ENCODE measurements around the gene MTHFD2L. TPM values are rescaled to one million over a fixed set of nuclear protein-coding genes. Genes with fewer than 3 reads are reported as not detected.

MTHFD2L gene
- total RNA-seq, 1 experiment from 2014 or later, result 9.4 TPM

DNA sequence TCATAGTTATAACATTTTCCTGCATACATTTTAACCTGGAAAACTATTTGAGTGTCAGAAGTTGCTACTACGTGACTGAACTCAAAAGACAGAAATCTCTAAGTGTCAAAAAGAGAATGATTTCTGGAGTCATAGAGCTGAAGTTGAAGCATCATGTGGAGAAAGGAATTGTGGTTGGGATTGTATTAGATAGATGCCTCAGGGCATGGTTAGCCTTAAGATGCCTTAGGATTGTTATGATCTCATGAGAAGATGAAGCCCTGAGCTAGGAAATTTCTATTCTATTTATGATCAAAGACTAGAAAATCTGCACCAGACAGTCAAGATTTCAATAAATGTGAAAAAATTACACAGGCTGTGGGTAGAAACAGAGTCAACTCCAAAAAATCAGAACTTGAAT is 170.6 kb downstream of the MTHFD2L start:
- no peaks in the 10 kb centered on the region for H3K36me3 Mint-ChIP-seq
- H3K4me3 Mint-ChIP-seq, result no peak overlapping the region
- no peak for ATAC-seq
- CTCF ChIA-PET, result no interaction called here
- no peaks in the 10 kb centered on the region for H3K27me3 Mint-ChIP-seq (ENCODE audit: low read depth)
- no peak for TF ChIP-seq ZNF423 (CRISPR knock-in tag; IDR thresholded peaks at IDR 0.05)
- TF ChIP-seq, protein P1, sequence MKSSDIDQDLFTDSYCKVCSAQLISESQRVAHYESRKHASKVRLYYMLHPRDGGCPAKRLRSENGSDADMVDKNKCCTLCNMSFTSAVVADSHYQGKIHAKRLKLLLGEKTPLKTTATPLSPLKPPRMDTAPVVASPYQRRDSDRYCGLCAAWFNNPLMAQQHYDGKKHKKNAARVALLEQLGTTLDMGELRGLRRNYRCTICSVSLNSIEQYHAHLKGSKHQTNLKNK (CRISPR knock-in tag; IDR thresholded peaks at IDR 0.05), result no peak
- TF ChIP-seq, protein P2, sequence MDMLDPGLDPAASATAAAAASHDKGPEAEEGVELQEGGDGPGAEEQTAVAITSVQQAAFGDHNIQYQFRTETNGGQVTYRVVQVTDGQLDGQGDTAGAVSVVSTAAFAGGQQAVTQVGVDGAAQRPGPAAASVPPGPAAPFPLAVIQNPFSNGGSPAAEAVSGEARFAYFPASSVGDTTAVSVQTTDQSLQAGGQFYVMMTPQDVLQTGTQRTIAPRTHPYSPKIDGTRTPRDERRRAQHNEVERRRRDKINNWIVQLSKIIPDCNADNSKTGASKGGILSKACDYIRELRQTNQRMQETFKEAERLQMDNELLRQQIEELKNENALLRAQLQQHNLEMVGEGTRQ (CRISPR knock-in tag; IDR thresholded peaks at IDR 0.05), result no peak
- POLR2A ChIA-PET, result no interaction called here
- H3K27ac Mint-ChIP-seq, result no peak overlapping the region
- H3K9me3 Mint-ChIP-seq, result no peaks in the 10 kb centered on the region
- peaks cover 9% of the 10 kb centered on the region for H3K4me1 Mint-ChIP-seq
- DNase-seq (ENCODE audit: low spot score), result no peak

DNA sequence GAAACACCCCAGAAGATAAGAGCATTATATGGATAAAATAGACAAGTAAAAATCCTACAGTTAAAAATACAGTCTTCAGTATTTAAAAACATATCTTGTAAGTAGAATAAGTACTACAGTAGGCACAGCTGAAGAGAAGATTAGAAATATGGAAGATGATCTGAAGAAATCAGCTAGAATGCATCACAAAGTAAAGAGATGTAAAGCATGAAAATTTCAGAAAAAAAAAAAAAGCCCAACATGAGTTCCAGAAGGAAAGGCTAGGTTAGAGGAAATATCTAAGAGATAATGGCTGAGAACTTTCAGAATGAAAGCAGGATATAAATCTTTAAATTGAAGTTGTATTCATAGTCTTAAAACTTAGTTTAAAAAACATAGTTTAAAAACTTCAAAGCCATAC is 171.4 kb downstream of the MTHFD2L start:
- DNase-seq (ENCODE audit: low spot score) (no peak), ATAC-seq (no peak)
- CTCF ChIA-PET, result no interaction called here
- POLR2A ChIA-PET, result no interaction called here
- Mint-ChIP-seq H3K36me3 (no peaks in the 10 kb centered on the region), H3K4me3 (no peak overlapping the region), H3K9me3 (peaks cover 4% of the 10 kb centered on the region), H3K27me3 (ENCODE audit: low read depth) (no peaks in the 10 kb centered on the region), H3K27ac (no peak overlapping the region), H3K4me1 (peaks cover 8% of the 10 kb centered on the region)
- TF ChIP-seq PRRX2 (CRISPR knock-in tag; IDR thresholded peaks at IDR 0.05) (no peak), RELA (CRISPR knock-in tag; IDR thresholded peaks at IDR 0.05; ENCODE audit: borderline replicate concordance) (no peak), JAZF1 (CRISPR knock-in tag; IDR thresholded peaks at IDR 0.05) (no peak), EMX1 (CRISPR knock-in tag; IDR thresholded peaks at IDR 0.05) (no peak), ZNF423 (CRISPR knock-in tag; IDR thresholded peaks at IDR 0.05) (no peak)
- TF ChIP-seq, protein P3, sequence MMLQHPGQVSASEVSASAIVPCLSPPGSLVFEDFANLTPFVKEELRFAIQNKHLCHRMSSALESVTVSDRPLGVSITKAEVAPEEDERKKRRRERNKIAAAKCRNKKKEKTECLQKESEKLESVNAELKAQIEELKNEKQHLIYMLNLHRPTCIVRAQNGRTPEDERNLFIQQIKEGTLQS (CRISPR knock-in tag; conservative IDR thresholded peaks at IDR 0.05), result no peak
- TF ChIP-seq, protein P4, sequence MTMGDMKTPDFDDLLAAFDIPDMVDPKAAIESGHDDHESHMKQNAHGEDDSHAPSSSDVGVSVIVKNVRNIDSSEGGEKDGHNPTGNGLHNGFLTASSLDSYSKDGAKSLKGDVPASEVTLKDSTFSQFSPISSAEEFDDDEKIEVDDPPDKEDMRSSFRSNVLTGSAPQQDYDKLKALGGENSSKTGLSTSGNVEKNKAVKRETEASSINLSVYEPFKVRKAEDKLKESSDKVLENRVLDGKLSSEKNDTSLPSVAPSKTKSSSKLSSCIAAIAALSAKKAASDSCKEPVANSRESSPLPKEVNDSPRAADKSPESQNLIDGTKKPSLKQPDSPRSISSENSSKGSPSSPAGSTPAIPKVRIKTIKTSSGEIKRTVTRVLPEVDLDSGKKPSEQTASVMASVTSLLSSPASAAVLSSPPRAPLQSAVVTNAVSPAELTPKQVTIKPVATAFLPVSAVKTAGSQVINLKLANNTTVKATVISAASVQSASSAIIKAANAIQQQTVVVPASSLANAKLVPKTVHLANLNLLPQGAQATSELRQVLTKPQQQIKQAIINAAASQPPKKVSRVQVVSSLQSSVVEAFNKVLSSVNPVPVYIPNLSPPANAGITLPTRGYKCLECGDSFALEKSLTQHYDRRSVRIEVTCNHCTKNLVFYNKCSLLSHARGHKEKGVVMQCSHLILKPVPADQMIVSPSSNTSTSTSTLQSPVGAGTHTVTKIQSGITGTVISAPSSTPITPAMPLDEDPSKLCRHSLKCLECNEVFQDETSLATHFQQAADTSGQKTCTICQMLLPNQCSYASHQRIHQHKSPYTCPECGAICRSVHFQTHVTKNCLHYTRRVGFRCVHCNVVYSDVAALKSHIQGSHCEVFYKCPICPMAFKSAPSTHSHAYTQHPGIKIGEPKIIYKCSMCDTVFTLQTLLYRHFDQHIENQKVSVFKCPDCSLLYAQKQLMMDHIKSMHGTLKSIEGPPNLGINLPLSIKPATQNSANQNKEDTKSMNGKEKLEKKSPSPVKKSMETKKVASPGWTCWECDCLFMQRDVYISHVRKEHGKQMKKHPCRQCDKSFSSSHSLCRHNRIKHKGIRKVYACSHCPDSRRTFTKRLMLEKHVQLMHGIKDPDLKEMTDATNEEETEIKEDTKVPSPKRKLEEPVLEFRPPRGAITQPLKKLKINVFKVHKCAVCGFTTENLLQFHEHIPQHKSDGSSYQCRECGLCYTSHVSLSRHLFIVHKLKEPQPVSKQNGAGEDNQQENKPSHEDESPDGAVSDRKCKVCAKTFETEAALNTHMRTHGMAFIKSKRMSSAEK (CRISPR knock-in tag; IDR thresholded peaks at IDR 0.05; ENCODE audit: borderline replicate concordance), result no peak
- TF ChIP-seq, protein P5, sequence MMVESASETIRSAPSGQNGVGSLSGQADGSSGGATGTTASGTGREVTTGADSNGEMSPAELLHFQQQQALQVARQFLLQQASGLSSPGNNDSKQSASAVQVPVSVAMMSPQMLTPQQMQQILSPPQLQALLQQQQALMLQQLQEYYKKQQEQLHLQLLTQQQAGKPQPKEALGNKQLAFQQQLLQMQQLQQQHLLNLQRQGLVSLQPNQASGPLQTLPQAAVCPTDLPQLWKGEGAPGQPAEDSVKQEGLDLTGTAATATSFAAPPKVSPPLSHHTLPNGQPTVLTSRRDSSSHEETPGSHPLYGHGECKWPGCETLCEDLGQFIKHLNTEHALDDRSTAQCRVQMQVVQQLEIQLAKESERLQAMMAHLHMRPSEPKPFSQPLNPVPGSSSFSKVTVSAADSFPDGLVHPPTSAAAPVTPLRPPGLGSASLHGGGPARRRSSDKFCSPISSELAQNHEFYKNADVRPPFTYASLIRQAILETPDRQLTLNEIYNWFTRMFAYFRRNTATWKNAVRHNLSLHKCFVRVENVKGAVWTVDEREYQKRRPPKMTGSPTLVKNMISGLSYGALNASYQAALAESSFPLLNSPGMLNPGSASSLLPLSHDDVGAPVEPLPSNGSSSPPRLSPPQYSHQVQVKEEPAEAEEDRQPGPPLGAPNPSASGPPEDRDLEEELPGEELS (CRISPR knock-in tag; IDR thresholded peaks at IDR 0.05), result no peak
- TF ChIP-seq, protein P6, sequence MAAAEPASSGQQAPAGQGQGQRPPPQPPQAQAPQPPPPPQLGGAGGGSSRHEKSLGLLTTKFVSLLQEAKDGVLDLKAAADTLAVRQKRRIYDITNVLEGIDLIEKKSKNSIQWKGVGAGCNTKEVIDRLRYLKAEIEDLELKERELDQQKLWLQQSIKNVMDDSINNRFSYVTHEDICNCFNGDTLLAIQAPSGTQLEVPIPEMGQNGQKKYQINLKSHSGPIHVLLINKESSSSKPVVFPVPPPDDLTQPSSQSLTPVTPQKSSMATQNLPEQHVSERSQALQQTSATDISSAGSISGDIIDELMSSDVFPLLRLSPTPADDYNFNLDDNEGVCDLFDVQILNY (CRISPR knock-in tag; IDR thresholded peaks at IDR 0.05), result no peak
- TF ChIP-seq, protein P7, sequence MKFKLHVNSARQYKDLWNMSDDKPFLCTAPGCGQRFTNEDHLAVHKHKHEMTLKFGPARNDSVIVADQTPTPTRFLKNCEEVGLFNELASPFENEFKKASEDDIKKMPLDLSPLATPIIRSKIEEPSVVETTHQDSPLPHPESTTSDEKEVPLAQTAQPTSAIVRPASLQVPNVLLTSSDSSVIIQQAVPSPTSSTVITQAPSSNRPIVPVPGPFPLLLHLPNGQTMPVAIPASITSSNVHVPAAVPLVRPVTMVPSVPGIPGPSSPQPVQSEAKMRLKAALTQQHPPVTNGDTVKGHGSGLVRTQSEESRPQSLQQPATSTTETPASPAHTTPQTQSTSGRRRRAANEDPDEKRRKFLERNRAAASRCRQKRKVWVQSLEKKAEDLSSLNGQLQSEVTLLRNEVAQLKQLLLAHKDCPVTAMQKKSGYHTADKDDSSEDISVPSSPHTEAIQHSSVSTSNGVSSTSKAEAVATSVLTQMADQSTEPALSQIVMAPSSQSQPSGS (CRISPR knock-in tag; IDR thresholded peaks at IDR 0.05; ENCODE audit: borderline replicate concordance, low read depth), result no peak
- TF ChIP-seq, protein P8, sequence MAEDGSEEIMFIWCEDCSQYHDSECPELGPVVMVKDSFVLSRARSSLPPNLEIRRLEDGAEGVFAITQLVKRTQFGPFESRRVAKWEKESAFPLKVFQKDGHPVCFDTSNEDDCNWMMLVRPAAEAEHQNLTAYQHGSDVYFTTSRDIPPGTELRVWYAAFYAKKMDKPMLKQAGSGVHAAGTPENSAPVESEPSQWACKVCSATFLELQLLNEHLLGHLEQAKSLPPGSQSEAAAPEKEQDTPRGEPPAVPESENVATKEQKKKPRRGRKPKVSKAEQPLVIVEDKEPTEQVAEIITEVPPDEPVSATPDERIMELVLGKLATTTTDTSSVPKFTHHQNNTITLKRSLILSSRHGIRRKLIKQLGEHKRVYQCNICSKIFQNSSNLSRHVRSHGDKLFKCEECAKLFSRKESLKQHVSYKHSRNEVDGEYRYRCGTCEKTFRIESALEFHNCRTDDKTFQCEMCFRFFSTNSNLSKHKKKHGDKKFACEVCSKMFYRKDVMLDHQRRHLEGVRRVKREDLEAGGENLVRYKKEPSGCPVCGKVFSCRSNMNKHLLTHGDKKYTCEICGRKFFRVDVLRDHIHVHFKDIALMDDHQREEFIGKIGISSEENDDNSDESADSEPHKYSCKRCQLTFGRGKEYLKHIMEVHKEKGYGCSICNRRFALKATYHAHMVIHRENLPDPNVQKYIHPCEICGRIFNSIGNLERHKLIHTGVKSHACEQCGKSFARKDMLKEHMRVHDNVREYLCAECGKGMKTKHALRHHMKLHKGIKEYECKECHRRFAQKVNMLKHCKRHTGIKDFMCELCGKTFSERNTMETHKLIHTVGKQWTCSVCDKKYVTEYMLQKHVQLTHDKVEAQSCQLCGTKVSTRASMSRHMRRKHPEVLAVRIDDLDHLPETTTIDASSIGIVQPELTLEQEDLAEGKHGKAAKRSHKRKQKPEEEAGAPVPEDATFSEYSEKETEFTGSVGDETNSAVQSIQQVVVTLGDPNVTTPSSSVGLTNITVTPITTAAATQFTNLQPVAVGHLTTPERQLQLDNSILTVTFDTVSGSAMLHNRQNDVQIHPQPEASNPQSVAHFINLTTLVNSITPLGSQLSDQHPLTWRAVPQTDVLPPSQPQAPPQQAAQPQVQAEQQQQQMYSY (CRISPR knock-in tag; IDR thresholded peaks at IDR 0.05), result no peak
